H1 (cell line): ENCODE measurements around the gene VRK3. TPM values are rescaled to one million over a fixed set of nuclear protein-coding genes. Genes with fewer than 3 reads are reported as not detected.

ENCODE experiments used
- CTCF ChIA-PET: fragments of 300-600 bp; sonication (Branson Sonifier 250); formaldehyde crosslinking; loops from one replicate; lab custom pipeline; 2021; ENCODE audit not compliant: partially characterized antibody; lab: Charles Lee
- POLR2A ChIA-PET: fragments of 300-600 bp; sonication (Branson Sonifier 250); formaldehyde crosslinking; loops from one replicate; lab custom pipeline; 2021; ENCODE audit warnings: inconsistent platforms; ENCODE audit not compliant: partially characterized antibody; lab: Charles Lee
- DNase-seq, 2 experiments: peaks; one replicate each; pipeline versions ENCODE4 v3.0.0 to v3.0.0-alpha.2; 2010 to 2022; ENCODE audit warnings: low spot score in 2 of 2, low read depth in 1 of 2, mixed read lengths in 1 of 2
- FAIRE-seq: peaks from 2 replicates; lab custom pipeline; 2011; peaks lifted over from hg19 to GRCh38; lab: Jason Lieb, UNC
- H2AFZ ChIP-seq: 2 replicates; pipeline ENCODE4 v1.8.1; 2012; ENCODE audit warnings: low read length, inconsistent platforms
- H2AK5ac ChIP-seq: 2 replicates; pipeline ENCODE4 v1.6.1; 2013; ENCODE audit warnings: low read depth, low read length
- H2BK120ac ChIP-seq: replicated peaks from 2 replicates; pipeline ENCODE3; 2013; ENCODE audit warnings: low read depth, low read length, inconsistent platforms
- H2BK12ac ChIP-seq: 2 replicates; pipeline ENCODE4 v1.6.1; 2013; ENCODE audit warnings: low read depth, low read length
- H2BK15ac ChIP-seq: 2 replicates; pipeline ENCODE4 v1.6.1; 2013; ENCODE audit warnings: low read length
- H2BK20ac ChIP-seq: 2 replicates; pipeline ENCODE4 v1.6.1; 2013; ENCODE audit warnings: low read length
- H2BK5ac ChIP-seq: 2 replicates; pipeline ENCODE4 v1.6.1; 2013; ENCODE audit warnings: low read depth, low read length
- H3K14ac ChIP-seq: 2 replicates; pipeline ENCODE4 v1.6.1; 2013; ENCODE audit warnings: inconsistent platforms; ENCODE audit not compliant: insufficient read length
- H3K18ac ChIP-seq: 2 replicates; pipeline ENCODE4 v1.6.1; 2013; ENCODE audit warnings: low read length; ENCODE audit errors: extremely low read depth
- H3K23ac ChIP-seq: 2 replicates; pipeline ENCODE4 v1.6.1; 2013; ENCODE audit warnings: inconsistent platforms; ENCODE audit not compliant: insufficient read length
- H3K23me2 ChIP-seq: 2 replicates; pipeline ENCODE4 v1.6.1; 2013; ENCODE audit warnings: low read depth, low read length
- H3K27ac ChIP-seq: 2 replicates; pipeline ENCODE4 v1.6.1; 2011; ENCODE audit warnings: low read depth, low read length, inconsistent platforms
- H3K27me3 ChIP-seq, 4 experiments: replicated peaks in 1 of 4; 1 replicate in 1 of 4; 2 replicates in 3 of 4; pipeline versions ENCODE4 v1.6.1 to v1.8.1; 2011 to 2013; ENCODE audit warnings: low read length in 3 of 4, mild to moderate bottlenecking in 3 of 4, inconsistent platforms in 2 of 4, mixed read lengths in 2 of 4, moderate library complexity in 1 of 4; ENCODE audit not compliant: control insufficient read depth in 3 of 4, insufficient read depth in 3 of 4; ENCODE audit errors: extremely low read depth in 1 of 4
- H3K36me3 ChIP-seq, 4 experiments: 2 replicates each; pipeline versions ENCODE4 v1.6.1 to v1.8.1; 2011 to 2013; ENCODE audit warnings: mild to moderate bottlenecking in 4 of 4, low read length in 3 of 4, moderate library complexity in 2 of 4, control low read depth in 1 of 4, inconsistent platforms in 1 of 4; ENCODE audit not compliant: insufficient read depth in 4 of 4, control insufficient read depth in 2 of 4
- H3K4ac ChIP-seq: replicated peaks from 2 replicates; pipeline ENCODE3; 2013; ENCODE audit warnings: low read length, low read depth, mixed read lengths, inconsistent platforms; ENCODE audit not compliant: insufficient read length
- H3K4me1 ChIP-seq, 4 experiments: replicated peaks in 1 of 4; 1 replicate in 1 of 4; 2 replicates in 3 of 4; pipeline versions ENCODE4 v1.6.1 to v1.8.1; 2011 to 2013; ENCODE audit warnings: low read length in 3 of 4, inconsistent platforms in 2 of 4, mixed read lengths in 1 of 4; ENCODE audit not compliant: insufficient read depth in 4 of 4, control insufficient read depth in 3 of 4
- H3K4me2 ChIP-seq, 2 experiments: 2 replicates each; pipeline versions ENCODE4 v1.6.1 to v1.8.1; 2011 to 2013; ENCODE audit warnings: low read depth in 2 of 2, low read length in 2 of 2, control low read depth in 1 of 2, inconsistent platforms in 1 of 2, mild to moderate bottlenecking in 1 of 2; ENCODE audit not compliant: insufficient read depth in 1 of 2
- H3K4me3 ChIP-seq, 4 experiments: fragments of 200-600, 300-600 bp in 1 of 4; sonication (generic), shearing (Covaris generic), sonication (Bioruptor Twin) in 1 of 4; 2 replicates each; pipeline versions ENCODE4 v1.5.1 to v1.8.1; 2011 to 2016; ENCODE audit warnings: low read length in 4 of 4, low read depth in 3 of 4, control low read depth in 2 of 4, inconsistent platforms in 2 of 4, mild to moderate bottlenecking in 2 of 4, mixed read lengths in 1 of 4, moderate library complexity in 1 of 4; ENCODE audit not compliant: insufficient read depth in 2 of 4; ENCODE audit errors: extremely low read depth in 1 of 4
- H3K56ac ChIP-seq: replicated peaks from 2 replicates; pipeline ENCODE3; 2013; ENCODE audit warnings: low read depth, mild to moderate bottlenecking, mixed read lengths, low read length, inconsistent platforms; ENCODE audit not compliant: insufficient read length
- H3K79me1 ChIP-seq: 2 replicates; pipeline ENCODE4 v1.6.1; 2013; ENCODE audit warnings: low read depth, low read length, control low read depth
- H3K79me2 ChIP-seq, 2 experiments: 2 replicates each; pipeline versions ENCODE4 v1.6.1 to v1.8.1; 2012 to 2013; ENCODE audit warnings: low read length in 2 of 2, mild to moderate bottlenecking in 2 of 2, inconsistent platforms in 1 of 2; ENCODE audit not compliant: insufficient read depth in 2 of 2, control insufficient read depth in 1 of 2
- H3K9ac ChIP-seq, 4 experiments: replicated peaks in 1 of 4; 1 replicate in 1 of 4; 2 replicates in 3 of 4; pipeline versions ENCODE4 v1.6.1 to v1.8.1; 2011 to 2013; ENCODE audit warnings: low read depth in 3 of 4, low read length in 3 of 4, control low read depth in 2 of 4, mild to moderate bottlenecking in 2 of 4, moderate library complexity in 2 of 4, inconsistent platforms in 1 of 4; ENCODE audit errors: extremely low read depth in 1 of 4
- H3K9me3 ChIP-seq, 2 experiments: 2 replicates each; pipeline versions ENCODE4 v1.6.1 to v1.8.1; 2012 to 2013; ENCODE audit warnings: mild to moderate bottlenecking in 2 of 2, moderate library complexity in 2 of 2, control low read depth in 1 of 2, inconsistent platforms in 1 of 2, low read depth in 1 of 2, low read length in 1 of 2, mixed read lengths in 1 of 2; ENCODE audit not compliant: insufficient read depth in 2 of 2
- H4K20me1 ChIP-seq, 2 experiments: replicated peaks in 1 of 2; 2 replicates each; pipeline versions ENCODE3 to v1.8.1; 2011 to 2013; ENCODE audit warnings: inconsistent platforms in 2 of 2, low read length in 2 of 2, mild to moderate bottlenecking in 1 of 2; ENCODE audit not compliant: insufficient read depth in 2 of 2, control insufficient read depth in 1 of 2
- H4K5ac ChIP-seq: 2 replicates; pipeline ENCODE4 v1.6.1; 2013; ENCODE audit warnings: low read length, low read depth, mixed read lengths, inconsistent platforms; ENCODE audit not compliant: insufficient read length
- H4K8ac ChIP-seq: 2 replicates; pipeline ENCODE4 v1.8.0; 2013; ENCODE audit warnings: mild to moderate bottlenecking, moderate library complexity, low read length, inconsistent platforms; ENCODE audit not compliant: insufficient read depth; ENCODE audit errors: extremely low read depth
- H4K91ac ChIP-seq: replicated peaks from 2 replicates; pipeline ENCODE3; 2013; ENCODE audit warnings: low read length, mixed read lengths, inconsistent platforms; ENCODE audit not compliant: insufficient read length
- JUND ChIP-seq: IDR thresholded peaks from 2 replicates; pipeline ENCODE4 v1.6.1; 2011; ENCODE audit warnings: mild to moderate bottlenecking, improper control_type of control experiment, low read length
- NANOG ChIP-seq: IDR thresholded peaks from 2 replicates; pipeline ENCODE4 v1.6.1; 2011; ENCODE audit warnings: low read length, low read depth, mild to moderate bottlenecking, inconsistent platforms; ENCODE audit not compliant: insufficient read depth, poor library complexity, severe bottlenecking
- POU5F1 ChIP-seq: IDR thresholded peaks from 2 replicates; pipeline ENCODE4 v1.6.1; 2011; ENCODE audit warnings: low read depth, mild to moderate bottlenecking, low read length, moderate library complexity
- RFX5 ChIP-seq: IDR thresholded peaks from 2 replicates; pipeline ENCODE4 v1.6.1; 2011; ENCODE audit warnings: low read depth, low read length, improper control_type of control experiment, borderline replicate concordance
- TAF7 ChIP-seq: optimal IDR thresholded peaks from 2 replicates; pipeline ENCODE3; 2011; ENCODE audit warnings: low read depth, mild to moderate bottlenecking, inconsistent platforms, low read length, moderate library complexity, borderline replicate concordance
- TCF12 ChIP-seq: IDR thresholded peaks from 2 replicates; pipeline ENCODE4 v1.6.1; 2011; ENCODE audit warnings: low read depth, mild to moderate bottlenecking, low read length
- YY1 ChIP-seq: IDR thresholded peaks from 2 replicates; pipeline ENCODE4 v1.6.1; 2011; ENCODE audit warnings: low read depth, mild to moderate bottlenecking, low read length
- WGBS, 2 experiments: shearing (Covaris generic) in 1 of 2; methylation state at CpG; one replicate each; pipeline versions ENCODE4 v1.1.6 to v1.1.7; 2013 to 2015; ENCODE audit warnings: low lambda C conversion rate in 2 of 2, mixed read lengths in 2 of 2, inconsistent platforms in 1 of 2, low coverage in 1 of 2, missing lambda C conversion rate in 1 of 2; ENCODE audit not compliant: insufficient replicate concordance in 2 of 2, insufficient coverage in 1 of 2, insufficient read length in 1 of 2; ENCODE audit errors: extremely low coverage in 1 of 2, missing lambda C conversion rate in 1 of 2; 5-methylcytosine and 5-hydroxymethylcytosine counted together
- polyA plus RNA-seq, 7 experiments: library from polyadenylated mRNA; depleted of rRNA in 3 of 7; stranded (reverse) in 5 of 7; unstranded in 2 of 7; fragments of >200 nt in 5 of 7; fragments of 200-250 nt in 2 of 7; gene quantifications; 1 replicate in 5 of 7; 2 replicates in 1 of 7; 4 replicates in 1 of 7; pipeline versions ENCODE4 v1.2.1 to v1.2.3, GENCODE V29; 2011 to 2013; ENCODE audit warnings: missing spikeins in 2 of 7, mixed read lengths in 2 of 7
- total RNA-seq: library from RNA; stranded (reverse); fragmentation: NEBNext Ultra II Directional; extraction: Animal tissue kit (Norgen Biotek cat#: 25700); gene quantifications from 2 replicates; pipeline ENCODE4 v1.2.1, GENCODE V29; 2021

VRK3 gene
- total and polyA plus RNA-seq, 2 of the 8 experiments (the other 6 are each of a cell fraction or from before 2014, with no cell fraction given): 21.3 to 36.1 TPM

DNA sequence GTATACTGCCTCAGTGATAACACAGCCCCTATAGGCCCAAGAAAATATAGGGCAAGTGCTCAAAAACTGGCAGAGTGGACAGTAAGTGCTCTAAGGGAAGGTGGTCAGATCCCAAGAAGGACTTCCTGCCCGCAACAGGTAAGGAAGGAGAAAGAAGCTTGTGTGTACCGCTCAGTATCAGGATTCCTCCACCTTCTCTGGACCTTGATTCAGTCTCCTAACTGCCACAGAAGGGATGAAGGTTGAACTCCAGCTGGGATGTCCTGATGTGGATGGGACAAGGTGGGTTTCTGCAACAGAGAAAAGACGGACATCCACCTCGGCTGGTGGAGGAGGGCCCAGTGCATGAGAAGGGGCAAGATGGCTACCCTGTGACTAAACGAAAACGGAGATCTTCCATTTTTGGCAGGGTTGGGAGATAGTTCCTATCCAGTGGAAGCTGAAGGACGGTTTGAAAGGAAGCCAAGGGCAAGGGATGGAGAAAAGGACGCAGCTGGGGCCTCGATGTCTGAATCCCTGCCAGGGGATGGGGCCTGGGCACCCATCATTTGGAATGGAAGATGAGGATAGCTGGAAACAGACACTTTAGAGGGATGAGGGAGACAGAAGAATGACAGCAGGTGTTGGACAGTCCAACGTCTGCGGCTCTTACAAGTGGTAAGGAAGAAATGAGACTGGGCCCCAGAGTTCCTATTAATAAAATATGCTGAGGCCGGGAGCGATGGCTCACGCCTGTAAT is 97.5 kb downstream of the VRK3 start:
- Histone ChIP-seq H3K27me3 (no peaks in the 10 kb centered on the region), H3K23ac (no peak overlapping the region), H2BK20ac (no peak overlapping the region), H3K14ac (no peak overlapping the region), H3K23me2 (peaks cover 9% of the 10 kb centered on the region), H3K18ac (no peak overlapping the region), H3K79me1 (peaks cover 17% of the 10 kb centered on the region), H4K8ac (peak overlapping the region; percentile 7; the same call in 1 of the 2 replicates), H3K9ac (peak overlapping the region in 2 of 4 experiments; percentile 15; a peak in 2 of 7 replicates), H3K9me3 (no peaks in the 10 kb centered on the region), H3K4me3 (peak overlapping the region in 2 of 4 experiments; percentile 11 to 90; a peak in 5 of 8 replicates), H3K4me2 (peak overlapping the region; percentile 60 to 96), H3K36me3 (peaks cover 19 to 36% (median 28%) of the 10 kb centered on the region in 4 experiments), H4K20me1 (peaks cover 17 to 28% of the 10 kb centered on the region in 2 experiments), H3K27ac (no peak overlapping the region), H2BK120ac (no peak overlapping the region), H2AFZ (no peak overlapping the region), H4K5ac (no peak overlapping the region), H3K56ac (no peak overlapping the region), H2BK12ac (0 out of 2 replicates have a peak overlapping the region, but pooled peaks have one; percentile 18), H2BK5ac (no peak overlapping the region), H3K4me1 (peaks cover 0 to 12% (median 3%) of the 10 kb centered on the region in 4 experiments; a peak in 5 of 7 replicates), H3K4ac (no peak overlapping the region), H4K91ac (no peak overlapping the region), H2AK5ac (0 out of 2 replicates have a peak overlapping the region, but pooled peaks have one; percentile 42), H2BK15ac (no peak overlapping the region), H3K79me2 (peaks cover 17 to 63% of the 10 kb centered on the region in 2 experiments)
- CTCF ChIA-PET: interaction anchor here (1.4 to 3.2 kb wide), 4 partner anchors 9 to 54 kb away, joined by 4 to 18 read pairs (median 14); no protein-coding TSS in a partner anchor
- FAIRE-seq: no peak
- no peak for TF ChIP-seq YY1
- TF ChIP-seq TCF12: no peak
- no peak for TF ChIP-seq NANOG
- TF ChIP-seq RFX5: no peak
- TF ChIP-seq JUND: no peak
- no peak for TF ChIP-seq TAF7
- TF ChIP-seq POU5F1: no peak
- DNase-seq: no peak
- 91% methylated on average over 14 of the region's 14 CpGs; no CpG with 5 or more reads in 1 of the 2 experiments for WGBS, 2 experiments
- POLR2A ChIA-PET: interaction anchor here (0.7 to 15.1 kb wide), 15 partner anchors 12 to 349 kb away, joined by 3 to 373 read pairs (median 8); partner anchors contain the start of genes AKT1S1, IL4I1, PRMT1 and TBC1D17
